GM19023 (cell line): ENCODE data around the gene SLC38A11.

Source experiments
- ATAC-seq: cut with Tn5 transposase; IDR thresholded peaks from one replicate; pipeline ENCODE4 v1.9.1; 2021; ENCODE audit warnings: mild to moderate bottlenecking, moderate library complexity; ENCODE audit not compliant: unreplicated experiment

Gene SLC38A11

GRCh38 chr2:164846276-164846675, 109.0 kb downstream of the SLC38A11 start:
- ATAC-seq, result no peak
